ENCODE measurements around the gene NECTIN4.
"Not testable (repeated sequence)": the region's sequence is repeated elsewhere in the genome, so short reads cannot be mapped to it uniquely, and the experiment has no call there.

NECTIN4 gene

DNA sequence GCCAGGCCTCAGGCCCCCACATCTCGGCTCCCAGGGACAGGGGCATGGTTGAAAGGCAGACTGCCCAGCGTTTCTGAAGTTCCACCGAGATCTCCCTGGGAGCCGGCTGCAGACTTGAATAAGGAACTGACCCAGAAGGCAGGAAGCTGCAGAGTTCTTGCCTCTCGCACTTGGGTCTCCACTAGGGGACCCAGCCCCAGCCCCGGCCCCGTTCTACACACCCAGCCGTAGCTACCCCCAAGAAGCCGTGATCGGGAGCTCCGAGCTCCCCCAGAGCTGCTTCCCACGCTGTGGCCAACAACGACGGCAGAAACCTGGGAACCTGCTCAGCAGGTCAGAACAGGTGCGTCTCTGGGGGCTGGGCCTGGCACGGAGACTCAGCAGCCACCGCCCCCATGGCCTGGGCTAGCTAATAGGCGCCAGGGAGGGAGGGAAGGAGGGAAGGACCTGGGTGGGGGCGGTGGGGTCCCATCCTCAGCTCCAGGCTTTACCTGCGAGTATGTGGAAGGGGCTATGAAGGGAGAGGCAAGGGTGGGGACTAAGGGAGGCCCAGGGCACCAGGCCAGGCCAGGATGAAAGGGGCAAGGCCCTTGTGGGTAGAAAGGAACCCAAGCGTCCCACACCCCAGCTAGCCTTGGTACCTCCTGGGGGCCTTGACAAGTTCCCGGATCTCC is at the start of gene NECTIN4:
TSS of gene NECTIN4 (minus strand) at position 308 of the 674 bp plus-strand sequence. CDS start at position 46, 262 bp downstream.
- no peak for DNase-seq

DNA sequence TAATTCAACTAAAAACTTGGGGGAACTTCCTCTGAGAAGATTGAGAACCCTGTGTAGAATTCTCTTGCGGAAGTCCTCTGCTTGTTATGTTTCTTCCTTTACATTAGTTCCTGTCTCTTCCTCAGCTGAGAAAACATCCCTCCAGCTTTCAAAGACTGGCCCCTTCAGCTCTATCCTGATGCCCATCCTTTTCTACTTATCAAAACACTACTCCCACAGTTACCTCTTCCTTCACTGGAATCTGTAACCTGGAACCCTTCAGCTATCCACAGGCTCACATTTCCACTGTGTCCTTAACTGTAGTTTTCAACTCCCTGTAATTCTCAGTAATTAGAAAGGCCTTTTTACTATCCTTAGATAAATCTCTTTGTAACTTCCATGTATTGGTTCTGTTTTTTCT is 49.1 kb upstream of the NECTIN4 start:
- no peak for DNase-seq

DNA sequence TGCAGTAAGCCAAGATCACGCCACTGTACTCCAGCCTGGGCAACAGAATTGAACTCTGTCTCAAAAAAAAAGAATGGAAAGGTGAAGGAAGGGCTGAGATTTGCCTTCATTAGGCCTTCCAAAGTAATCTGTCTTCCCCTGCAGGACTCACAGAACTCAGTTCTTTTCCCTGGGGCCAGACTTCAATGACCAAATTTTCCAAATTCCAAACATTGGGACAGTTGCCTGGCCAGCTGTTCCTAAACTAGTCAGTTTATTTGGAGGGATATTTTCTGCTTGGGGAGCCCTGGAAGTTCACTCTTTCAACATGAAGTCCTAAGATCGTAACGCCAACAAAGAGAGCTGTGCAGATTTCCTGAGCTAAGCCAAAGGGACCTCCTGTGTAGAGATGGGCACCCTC is 48.5 kb upstream of the NECTIN4 start:
- DNase-seq: no peak

- no peak for DNase-seq
Measured at GRCh38 chr1:161133220-161133740, 43.9 kb upstream of the NECTIN4 start.

GRCh38 chr1:161132410-161133219 is 43.3 kb upstream of the NECTIN4 start, which contains the start of gene DEDD:
DEDD (minus strand) TSS chr1:161132667; CDS start chr1:161124462, 8,205 bp downstream.
- DNase-seq: peak; percentile 88

GRCh38 chr1:161131523-161132409 is 42.4 kb upstream of the NECTIN4 start:
- DNase-seq: no peak

GRCh38 chr1:161130266-161130665 is 40.9 kb upstream of the NECTIN4 start:
- no peak for DNase-seq

DNA sequence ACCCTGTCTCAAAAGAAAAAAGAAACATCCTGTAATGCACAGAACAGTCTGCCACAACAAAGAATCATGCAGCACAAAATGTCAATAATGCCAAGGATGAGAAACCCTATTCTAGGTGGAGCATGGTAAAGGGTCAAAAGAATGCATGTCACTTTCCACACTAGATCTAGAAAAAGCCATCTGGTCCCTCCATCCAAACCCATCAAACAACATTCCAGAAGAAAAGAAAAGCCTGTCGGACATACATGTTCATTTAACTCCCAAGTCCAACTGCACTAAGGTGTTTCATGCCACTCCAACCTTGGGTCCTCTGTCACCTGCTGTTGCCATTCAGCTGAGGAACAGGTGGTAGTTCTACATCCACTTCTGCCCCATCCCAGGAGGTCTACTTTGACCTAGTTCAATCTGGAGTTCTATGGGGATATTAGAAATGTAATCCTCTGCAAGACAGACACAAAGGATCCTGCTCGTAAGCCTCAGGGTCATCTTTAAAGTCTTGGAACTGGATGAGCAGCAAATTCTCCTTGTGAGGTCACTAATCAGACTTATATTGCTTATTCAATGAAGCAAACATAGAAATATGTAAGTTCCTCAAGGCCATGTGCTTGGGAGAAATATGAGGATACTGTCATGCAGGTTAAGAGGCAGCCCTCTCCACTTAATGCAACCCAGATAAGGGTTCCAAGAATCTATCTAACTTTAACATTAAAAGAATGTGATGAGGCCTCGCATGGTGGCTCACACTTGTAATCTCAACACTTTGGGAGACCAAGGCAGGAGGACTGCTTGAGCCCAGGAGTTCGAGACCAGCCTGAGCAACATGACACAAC is 39.4 kb upstream of the NECTIN4 start:
- DNase-seq: no peak

GRCh38 chr1:161127649-161128048 is 38.3 kb upstream of the NECTIN4 start:
- no peak for DNase-seq

DNA sequence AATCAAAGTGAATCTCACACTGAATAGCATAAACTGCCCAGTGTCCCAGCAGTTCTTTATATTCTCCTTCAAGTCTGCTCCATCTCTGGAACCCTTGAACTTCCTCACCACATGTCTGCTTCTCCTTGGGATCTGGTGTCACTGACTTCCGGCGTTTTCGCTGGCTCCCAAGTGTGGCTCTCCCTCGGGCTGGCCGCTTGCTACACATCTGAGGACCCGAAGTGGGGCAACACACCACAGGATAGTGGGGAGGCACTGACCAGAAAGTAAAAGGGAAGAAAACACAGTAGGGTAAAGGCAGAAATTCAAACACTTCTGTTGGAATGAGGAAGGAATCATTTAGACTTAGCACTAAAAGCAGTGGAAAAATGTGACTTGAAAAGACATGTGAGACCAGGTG is 33.6 kb upstream of the NECTIN4 start:
- no peak for DNase-seq

DNA sequence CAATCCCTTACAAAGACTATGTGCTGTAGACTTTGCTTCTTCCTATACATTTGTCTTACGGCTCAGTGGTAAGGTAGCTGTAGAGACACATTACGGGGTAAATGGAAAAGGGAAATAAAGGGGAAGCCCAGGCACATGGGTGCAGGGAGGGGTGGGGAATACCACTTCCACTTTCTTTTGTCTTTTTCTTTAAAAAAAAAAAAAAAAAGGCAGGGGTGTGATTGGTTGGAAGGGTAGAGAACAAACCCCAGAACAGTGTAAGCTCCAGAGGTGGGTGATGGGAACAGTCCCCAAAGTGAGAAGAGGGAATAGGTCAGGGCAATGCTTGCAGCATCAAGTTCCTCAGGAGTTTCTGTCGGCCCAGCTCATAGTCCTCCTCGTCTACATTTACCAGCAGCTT is 32.5 kb upstream of the NECTIN4 start:
- no peak for DNase-seq

- no peak for DNase-seq
Measured at GRCh38 chr1:161121042-161121650, 31.8 kb upstream of the NECTIN4 start.

GRCh38 chr1:161119092-161119903 is 29.9 kb upstream of the NECTIN4 start:
- DNase-seq: no peak

DNA sequence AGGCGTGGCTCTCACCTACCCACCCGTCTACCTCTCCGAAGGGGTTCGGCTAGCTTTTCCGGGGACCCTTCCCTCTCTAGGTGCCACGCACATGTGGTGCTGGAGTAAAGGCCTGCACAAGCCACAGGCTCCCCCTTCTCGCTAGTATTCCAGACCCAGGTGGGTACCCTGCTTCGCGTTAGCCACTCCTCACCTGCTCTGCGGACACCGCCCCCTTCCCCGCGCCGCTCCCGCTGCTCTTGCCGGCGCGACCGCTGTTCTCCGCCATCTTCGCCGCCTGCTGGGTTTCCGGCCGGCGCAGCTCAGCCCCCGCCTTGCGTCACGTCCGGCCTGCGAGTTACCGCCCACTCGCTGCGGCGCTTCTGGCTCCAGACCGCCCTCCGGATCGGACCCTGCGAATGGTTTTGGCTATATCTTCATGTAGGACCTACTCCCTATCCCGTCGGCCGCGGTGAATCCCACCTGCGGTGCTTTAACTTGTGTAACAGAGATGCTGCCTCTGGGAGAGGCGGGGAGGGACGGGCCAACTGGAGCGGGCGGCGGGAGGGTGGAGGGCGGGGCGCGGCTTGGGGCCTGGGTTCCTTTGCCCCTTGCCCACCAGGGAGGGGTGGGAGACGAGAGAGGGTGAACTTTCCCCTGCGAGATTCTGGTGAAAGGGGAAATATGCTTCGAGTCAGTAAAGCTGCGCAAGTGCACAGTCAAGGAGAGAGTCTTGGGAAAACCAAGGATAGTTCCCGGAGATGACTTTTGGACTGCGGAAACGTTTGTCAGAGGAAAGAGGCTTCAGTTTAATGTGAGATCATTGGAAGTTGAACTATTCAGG is 28.6 kb upstream of the NECTIN4 start, which contains the start of the genes NIT1 and PFDN2:
TSS of gene NIT1 (plus strand) at position 347 of the 823 bp plus-strand sequence. CDS start at position 419, 72 bp downstream.
TSS of gene PFDN2 (minus strand) at position 279 of the 823 bp plus-strand sequence. CDS start at position 268, 11 bp downstream.
- DNase-seq: peak; percentile 6

DNA sequence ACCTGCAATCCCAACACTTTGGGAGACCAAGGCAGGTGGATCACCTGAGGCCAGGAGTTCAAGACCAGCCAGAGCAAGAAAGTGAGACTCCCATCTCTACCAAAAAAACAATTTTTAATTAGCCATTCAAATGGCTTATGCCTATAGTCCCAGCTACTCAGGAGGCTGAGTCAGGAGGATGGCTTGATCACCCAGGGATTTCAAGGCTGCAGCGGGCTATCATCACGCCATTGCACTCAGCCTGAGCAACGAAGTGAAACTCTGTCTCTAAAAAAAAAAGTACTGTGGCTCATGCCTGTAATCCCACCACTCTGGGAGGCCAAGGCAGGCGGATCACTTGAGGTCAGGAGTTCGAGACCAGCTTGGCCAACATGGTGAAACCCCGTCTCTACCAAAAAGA is 26.6 kb upstream of the NECTIN4 start:
- DNase-seq: not testable (repeated sequence)

DNA sequence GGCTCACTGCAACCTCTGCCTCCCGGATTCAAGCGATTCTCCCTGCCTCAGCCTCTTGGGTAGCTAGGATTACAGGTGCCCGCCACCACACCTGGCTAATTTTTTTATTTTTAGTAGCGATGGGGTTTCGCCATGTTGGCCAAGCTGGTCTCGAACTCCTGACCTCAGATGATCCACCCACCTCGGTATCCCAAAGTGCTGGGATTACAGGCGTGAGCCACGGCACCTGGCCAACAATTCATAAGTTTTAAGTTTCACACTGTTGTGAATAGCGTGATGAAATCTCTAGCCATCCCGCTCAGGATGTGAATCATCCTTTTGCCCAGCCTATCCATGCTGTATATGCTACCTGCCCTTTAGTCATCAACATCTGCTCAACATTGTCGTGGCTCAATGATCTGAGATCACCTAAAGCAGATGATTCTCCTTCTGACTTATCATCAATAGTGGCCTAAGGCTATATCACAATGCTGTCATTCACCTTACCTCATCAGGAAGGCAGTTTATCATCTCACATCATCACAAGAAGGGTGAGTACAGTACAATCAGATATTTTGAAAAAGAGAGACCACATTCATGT is 25.9 kb upstream of the NECTIN4 start:
- no peak for DNase-seq

- DNase-seq: no peak
Measured at GRCh38 chr1:161114556-161114955, 25.2 kb upstream of the NECTIN4 start.

DNA sequence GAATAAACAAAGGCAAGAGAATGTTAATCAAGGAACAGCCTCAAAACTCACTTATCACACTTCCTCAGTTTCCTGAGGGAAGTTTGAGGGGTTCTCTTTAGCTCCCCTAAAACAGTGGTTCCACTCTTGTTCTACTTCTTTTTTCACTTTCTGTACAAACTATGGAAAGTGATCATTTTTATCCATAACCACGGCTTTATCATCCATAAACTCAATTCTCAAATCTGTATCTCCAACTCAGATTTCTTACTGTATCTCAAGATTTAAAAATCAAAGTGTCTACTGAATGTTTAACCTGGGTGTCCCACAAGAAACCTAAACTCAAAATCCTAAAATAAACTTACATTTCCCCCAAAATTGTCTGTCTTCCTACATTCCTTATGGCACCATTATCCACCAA is 24.6 kb upstream of the NECTIN4 start:
- no peak for DNase-seq

GRCh38 chr1:161111527-161111926 is 22.2 kb upstream of the NECTIN4 start:
- no peak for DNase-seq
